Tibial nerve (tissue), 4 donors: ENCODE measurements around the gene FAM149B1.

Experiments used
- EP300 ChIP-seq, 2 donors: sonication (generic); formaldehyde crosslinking; IDR thresholded peaks; one replicate each; pipeline ENCODE4 v1.6.1; 2017; ENCODE audit warnings: antibody characterized with exemption in 2 of 2, mild to moderate bottlenecking in 1 of 2
- POLR2A ChIP-seq, 2 donors: fragments of 450-650 bp; IDR thresholded peaks; one replicate each; pipeline ENCODE4 v1.6.1; 2017; ENCODE audit warnings: antibody characterized with exemption in 2 of 2, mild to moderate bottlenecking in 2 of 2, moderate library complexity in 2 of 2
- TF ChIP-seq, protein P1 (sequence below), 5 experiments: fragments of 200-600 bp in 3 of 5; fragments of 450-650 bp in 2 of 5; sonication (generic) in 3 of 5; IDR thresholded peaks; one replicate each; pipeline ENCODE4 v1.5.1; 2016 to 2019; ENCODE audit warnings: antibody characterized with exemption in 5 of 5, mild to moderate bottlenecking in 3 of 5, moderate library complexity in 2 of 5

DNA sequence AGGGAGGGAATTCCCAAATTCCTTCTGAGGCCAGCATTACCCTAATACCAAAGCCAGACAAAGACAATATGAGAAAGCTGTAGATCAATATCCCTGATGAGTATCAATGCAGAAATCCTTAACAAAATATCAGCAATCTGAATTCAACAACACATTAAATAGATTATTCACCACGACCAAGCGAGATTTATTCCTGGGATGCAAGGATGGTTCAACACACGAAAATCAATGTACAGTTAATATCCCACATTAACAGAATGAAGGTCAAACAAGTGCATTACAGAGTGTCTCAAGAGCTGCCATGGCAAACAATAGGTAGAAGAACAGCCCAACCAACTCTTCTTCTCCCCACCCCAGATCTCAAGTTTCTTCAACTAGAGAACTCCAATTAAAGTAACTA, 6.3 kb upstream of the FAM149B1 start:
- TF ChIP-seq, protein P1, sequence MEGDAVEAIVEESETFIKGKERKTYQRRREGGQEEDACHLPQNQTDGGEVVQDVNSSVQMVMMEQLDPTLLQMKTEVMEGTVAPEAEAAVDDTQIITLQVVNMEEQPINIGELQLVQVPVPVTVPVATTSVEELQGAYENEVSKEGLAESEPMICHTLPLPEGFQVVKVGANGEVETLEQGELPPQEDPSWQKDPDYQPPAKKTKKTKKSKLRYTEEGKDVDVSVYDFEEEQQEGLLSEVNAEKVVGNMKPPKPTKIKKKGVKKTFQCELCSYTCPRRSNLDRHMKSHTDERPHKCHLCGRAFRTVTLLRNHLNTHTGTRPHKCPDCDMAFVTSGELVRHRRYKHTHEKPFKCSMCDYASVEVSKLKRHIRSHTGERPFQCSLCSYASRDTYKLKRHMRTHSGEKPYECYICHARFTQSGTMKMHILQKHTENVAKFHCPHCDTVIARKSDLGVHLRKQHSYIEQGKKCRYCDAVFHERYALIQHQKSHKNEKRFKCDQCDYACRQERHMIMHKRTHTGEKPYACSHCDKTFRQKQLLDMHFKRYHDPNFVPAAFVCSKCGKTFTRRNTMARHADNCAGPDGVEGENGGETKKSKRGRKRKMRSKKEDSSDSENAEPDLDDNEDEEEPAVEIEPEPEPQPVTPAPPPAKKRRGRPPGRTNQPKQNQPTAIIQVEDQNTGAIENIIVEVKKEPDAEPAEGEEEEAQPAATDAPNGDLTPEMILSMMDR (IDR thresholded peaks at IDR 0.05): no peak
- TF ChIP-seq EP300 (IDR thresholded peaks at IDR 0.05): no peak
- TF ChIP-seq POLR2A (IDR thresholded peaks at IDR 0.05): no peak
